ENCODE measurements around the gene NAALADL1. TPM values are rescaled to one million over a fixed set of nuclear protein-coding genes. Genes with fewer than 3 reads are reported as not detected.
A peak's percentile ranks its signal among the peaks of the same experiment; 100 is the strongest.

Gene NAALADL1
- total and polyA plus RNA-seq, 8 donors = 8.5 to 20.7 (median 13.7) TPM

GRCh38 chr11:64998141-64998540 lies 60.2 kb downstream of the NAALADL1 start:
- peaks cover 4 to 43% of the 10 kb centered on the region in 2 donors for H3K4me1 ChIP-seq
- intact Hi-C loops (cut with DNase I) = no loop called here
- no peak overlapping the region for H3K4me3 ChIP-seq
- H3K27ac ChIP-seq = no peak overlapping the region
- no peak for TF ChIP-seq CTCF (IDR thresholded peaks at IDR 0.05)
- ATAC-seq = no peak
- H3K9me3 ChIP-seq = no peaks in the 10 kb centered on the region
- no peaks in the 10 kb centered on the region for H3K27me3 ChIP-seq
- H3K36me3 ChIP-seq = peaks cover 0 to 10% of the 10 kb centered on the region in 2 donors
- DNase-seq = no peak

GRCh38 chr11:64996710-64997380 lies 61.5 kb downstream of the NAALADL1 start, which contains the start of gene BATF2:
TSS of gene BATF2 (minus strand) at chr11:64996971. CDS start at chr11:64996914, 57 bp downstream.
- Histone ChIP-seq H3K4me3 (peak within 1 kb of the TSS; percentile 34 to 63), H3K36me3 (peaks cover 0 to 20% of the 10 kb centered on the region in 2 donors), H3K4me1 (peaks cover 4 to 46% of the 10 kb centered on the region in 2 donors), H3K27me3 (no peaks in the 10 kb centered on the region), H3K27ac (peak within 1 kb of the TSS; percentile 40 to 78), H3K9me3 (no peaks in the 10 kb centered on the region)
- TF ChIP-seq CTCF (IDR thresholded peaks at IDR 0.05) = peak; percentile 41 to 52
- DNase-seq (peak; percentile 72 to 92 (median 85)), ATAC-seq (peak; percentile 98)
- intact Hi-C loops (cut with DNase I) = no loop called here

GRCh38 chr11:64996327-64996709 lies 62.0 kb downstream of the NAALADL1 start:
- TF ChIP-seq CTCF (IDR thresholded peaks at IDR 0.05) = no peak
- no peaks in the 10 kb centered on the region for H3K27me3 ChIP-seq
- H3K9me3 ChIP-seq = no peaks in the 10 kb centered on the region
- H3K4me3 ChIP-seq = peak overlapping the region; percentile 34 to 63
- intact Hi-C loops (cut with DNase I) = no loop called here
- peaks cover 0 to 24% of the 10 kb centered on the region in 2 donors for H3K36me3 ChIP-seq
- peak overlapping the region; percentile 40 to 78 for H3K27ac ChIP-seq
- DNase-seq (no peak), ATAC-seq (peak; percentile 21)
- peaks cover 4 to 51% of the 10 kb centered on the region in 2 donors for H3K4me1 ChIP-seq

Small RNA genes lying within 50 kb of the gene (microRNA-seq; reads per million reads assigned to microRNA genes)
- 0.41 to 1.0 reads per million in 2 donors for gene MIR6879

Other genes starting within 250 kb of the NAALADL1 start
- 10 to 100 TPM; 26.9 to 29.3 TPM for gene MEN1, start 248.0 kb downstream of the NAALADL1 start, total RNA-seq
- gene MEN1, start 248.0 kb downstream of the NAALADL1 start, polyA plus RNA-seq (ENCODE audit: insufficient read length in 6 of 6) = 10 to 100 TPM; 33.0 to 46.5 (median 38.9) TPM
- gene CDC42BPG, start 213.9 kb downstream of the NAALADL1 start, total RNA-seq = 10 to 100 TPM; 18.0 to 25.9 TPM
- gene CDC42BPG, start 213.9 kb downstream of the NAALADL1 start, polyA plus RNA-seq (ENCODE audit: insufficient read length in 6 of 6) = 10 to 100 TPM in 1 of 6 donors, 1 to 10 TPM in 5; 6.8 to 10.3 (median 8.6) TPM
- 100 to 1,000 TPM in 1 of 2 donors, 10 to 100 TPM in 1; 73.0 to 153 TPM for gene EHD1, start 179.9 kb downstream of the NAALADL1 start, total RNA-seq
- gene EHD1, start 179.9 kb downstream of the NAALADL1 start, polyA plus RNA-seq (ENCODE audit: insufficient read length in 6 of 6) = 10 to 100 TPM; 44.7 to 63.8 (median 52.9) TPM
- 10 to 100 TPM; 21.9 to 23.5 TPM for gene ATG2A, start 141.3 kb downstream of the NAALADL1 start, total RNA-seq
- 10 to 100 TPM; 14.2 to 21.1 (median 17.5) TPM for gene ATG2A, start 141.3 kb downstream of the NAALADL1 start, polyA plus RNA-seq (ENCODE audit: insufficient read length in 6 of 6)
- 10 to 100 TPM; 24.4 to 29.9 TPM for gene PPP2R5B, start 133.9 kb downstream of the NAALADL1 start, total RNA-seq
- gene PPP2R5B, start 133.9 kb downstream of the NAALADL1 start, polyA plus RNA-seq (ENCODE audit: insufficient read length in 6 of 6) = 10 to 100 TPM; 12.1 to 14.4 (median 13.5) TPM
- gene GPHA2, start 122.7 kb downstream of the NAALADL1 start, total RNA-seq = not detected
- gene GPHA2, start 122.7 kb downstream of the NAALADL1 start, polyA plus RNA-seq (ENCODE audit: insufficient read length in 6 of 6) = under 1 TPM in 3 of 6 donors, not detected in 3; 0.25 to 0.60 (median 0.49) TPM
- not detected for gene MAJIN, start 86.4 kb downstream of the NAALADL1 start, total RNA-seq
- gene MAJIN, start 86.4 kb downstream of the NAALADL1 start, polyA plus RNA-seq (ENCODE audit: insufficient read length in 6 of 6) = under 1 TPM in 2 of 6 donors, not detected in 4; 0.11 to 0.14 TPM
- 1 to 10 TPM; 3.2 to 8.1 TPM for gene BATF2, start 61.6 kb downstream of the NAALADL1 start, total RNA-seq
- 1 to 10 TPM; 2.6 to 3.7 (median 3.5) TPM for gene BATF2, start 61.6 kb downstream of the NAALADL1 start, polyA plus RNA-seq (ENCODE audit: insufficient read length in 6 of 6)
- gene ARL2, start 44.4 kb downstream of the NAALADL1 start, total RNA-seq = 10 to 100 TPM; 85.3 to 89.9 TPM
- gene ARL2, start 44.4 kb downstream of the NAALADL1 start, polyA plus RNA-seq (ENCODE audit: insufficient read length in 6 of 6) = 10 to 100 TPM; 42.2 to 58.3 (median 48.1) TPM
- gene SNX15, start 31.1 kb downstream of the NAALADL1 start, total RNA-seq = 10 to 100 TPM; 22.6 to 27.4 TPM
- gene SNX15, start 31.1 kb downstream of the NAALADL1 start, polyA plus RNA-seq (ENCODE audit: insufficient read length in 6 of 6) = 10 to 100 TPM; 22.0 to 26.3 (median 23.3) TPM
- 10 to 100 TPM; 13.2 to 15.4 TPM for gene SAC3D1, start 17.3 kb downstream of the NAALADL1 start, total RNA-seq
- 10 to 100 TPM in 4 of 6 donors, 1 to 10 TPM in 2; 8.9 to 14.0 (median 11.1) TPM for gene SAC3D1, start 17.3 kb downstream of the NAALADL1 start, polyA plus RNA-seq (ENCODE audit: insufficient read length in 6 of 6)
- 10 to 100 TPM in 1 of 2 donors, 1 to 10 TPM in 1; 7.1 to 11.3 TPM for gene CDCA5, start 25.5 kb upstream of the NAALADL1 start, total RNA-seq
- 10 to 100 TPM; 12.7 to 27.9 (median 17.1) TPM for gene CDCA5, start 25.5 kb upstream of the NAALADL1 start, polyA plus RNA-seq (ENCODE audit: insufficient read length in 6 of 6)
- 10 to 100 TPM; 32.6 to 36.4 TPM for gene ZFPL1, start 25.7 kb upstream of the NAALADL1 start, total RNA-seq
- 10 to 100 TPM; 24.9 to 30.4 (median 27.7) TPM for gene ZFPL1, start 25.7 kb upstream of the NAALADL1 start, polyA plus RNA-seq (ENCODE audit: insufficient read length in 6 of 6)
- gene VPS51, start 37.7 kb upstream of the NAALADL1 start, total RNA-seq = 10 to 100 TPM; 79.4 to 86.8 TPM
- gene VPS51, start 37.7 kb upstream of the NAALADL1 start, polyA plus RNA-seq (ENCODE audit: insufficient read length in 6 of 6) = 100 to 1,000 TPM in 4 of 6 donors, 10 to 100 TPM in 2; 97.2 to 143 (median 118) TPM
- 10 to 100 TPM; 37.1 to 41.0 TPM for gene TM7SF2, start 53.3 kb upstream of the NAALADL1 start, total RNA-seq
- gene TM7SF2, start 53.3 kb upstream of the NAALADL1 start, polyA plus RNA-seq (ENCODE audit: insufficient read length in 6 of 6) = 10 to 100 TPM; 16.1 to 25.5 (median 21.5) TPM
- gene ZNHIT2, start 59.1 kb upstream of the NAALADL1 start, total RNA-seq = 10 to 100 TPM in 1 of 2 donors, 1 to 10 TPM in 1; 8.0 to 10.6 TPM
- gene ZNHIT2, start 59.1 kb upstream of the NAALADL1 start, polyA plus RNA-seq (ENCODE audit: insufficient read length in 6 of 6) = 1 to 10 TPM; 3.1 to 6.2 (median 4.9) TPM
- 100 to 1,000 TPM; 621 to 685 TPM for gene FAU, start 63.6 kb upstream of the NAALADL1 start, total RNA-seq
- 1,000 to 10,000 TPM in 1 of 6 donors, 100 to 1,000 TPM in 5; 705 to 1,036 (median 867) TPM for gene FAU, start 63.6 kb upstream of the NAALADL1 start, polyA plus RNA-seq (ENCODE audit: insufficient read length in 6 of 6)
- gene MRPL49, start 63.8 kb upstream of the NAALADL1 start, total RNA-seq = 10 to 100 TPM; 46.8 to 47.2 TPM
- gene MRPL49, start 63.8 kb upstream of the NAALADL1 start, polyA plus RNA-seq (ENCODE audit: insufficient read length in 6 of 6) = 10 to 100 TPM; 39.3 to 44.4 (median 41.9) TPM
- gene SYVN1, start 76.0 kb upstream of the NAALADL1 start, total RNA-seq = 10 to 100 TPM; 63.5 to 74.5 TPM
- gene SYVN1, start 76.0 kb upstream of the NAALADL1 start, polyA plus RNA-seq (ENCODE audit: insufficient read length in 6 of 6) = 10 to 100 TPM; 37.2 to 53.4 (median 45.2) TPM
- not detected for gene SPDYC, start 111.7 kb upstream of the NAALADL1 start, total RNA-seq
- not detected for gene SPDYC, start 111.7 kb upstream of the NAALADL1 start, polyA plus RNA-seq (ENCODE audit: insufficient read length in 6 of 6)
- gene CAPN1, start 123.4 kb upstream of the NAALADL1 start, total RNA-seq = 100 to 1,000 TPM; 232 to 248 TPM
- 100 to 1,000 TPM in 1 of 6 donors, 10 to 100 TPM in 5; 80.5 to 100 (median 86.0) TPM for gene CAPN1, start 123.4 kb upstream of the NAALADL1 start, polyA plus RNA-seq (ENCODE audit: insufficient read length in 6 of 6)
- 10 to 100 TPM in 1 of 2 donors, 1 to 10 TPM in 1; 9.4 to 19.2 TPM for gene POLA2, start 203.4 kb upstream of the NAALADL1 start, total RNA-seq
- gene POLA2, start 203.4 kb upstream of the NAALADL1 start, polyA plus RNA-seq (ENCODE audit: insufficient read length in 6 of 6) = 10 to 100 TPM; 19.3 to 30.2 (median 22.7) TPM